ENCODE results near the gene SEMA3B. TPM values are rescaled to one million over a fixed set of nuclear protein-coding genes. Genes with fewer than 3 reads are reported as not detected.

The SEMA3B gene
- total RNA-seq, 1 experiment from 2014 or later: 6.4 TPM

GRCh38 chr3:50326182-50326541 is 57.2 kb downstream of the SEMA3B start:
- Histone ChIP-seq H3K4me1 (ENCODE audit: insufficient read depth, low read length) (peaks cover 6% of the 10 kb centered on the region; the same call in 1 of the 2 replicates), H2AFZ (ENCODE audit: low read length) (no peak overlapping the region), H2BK12ac (ENCODE audit: insufficient read length, low read depth, low read length) (no peak overlapping the region), H3K9me3 (ENCODE audit: control insufficient read depth, low read depth, low read length) (no peaks in the 10 kb centered on the region), H3K4ac (ENCODE audit: low read depth, low read length) (no peak overlapping the region), H4K8ac (replicated peaks; ENCODE audit: insufficient read length, low read depth, low read length) (no peak overlapping the region), H2BK15ac (ENCODE audit: low read depth, low read length) (no peak overlapping the region), H3K4me2 (ENCODE audit: insufficient read depth, insufficient read length, low read length) (no peak overlapping the region), H3K27me3 (ENCODE audit: insufficient read depth, low read length) (no peaks in the 10 kb centered on the region), H2AK5ac (ENCODE audit: insufficient read length, low read length) (no peak overlapping the region), H2BK20ac (ENCODE audit: low read depth, low read length, poor library complexity, severe bottlenecking) (no peak overlapping the region), H2BK5ac (ENCODE audit: insufficient read length, low read length) (no peak overlapping the region), H4K5ac (ENCODE audit: insufficient read length, low read depth, low read length) (no peak overlapping the region), H2BK120ac (ENCODE audit: low read depth, low read length, poor library complexity, severe bottlenecking) (no peak overlapping the region), H3K23me2 (ENCODE audit: insufficient read length, low read depth, low read length, poor library complexity, severe bottlenecking) (peaks cover 21% of the 10 kb centered on the region), H4K20me1 (ENCODE audit: control insufficient read depth, insufficient read depth, insufficient read length) (no peaks in the 10 kb centered on the region), H3K18ac (ENCODE audit: insufficient read length, low read depth, low read length) (no peak overlapping the region), H3K56ac (ENCODE audit: insufficient read length, low read depth, low read length) (no peak overlapping the region), H3K9ac (ENCODE audit: extremely low read depth, insufficient read length, low read length) (no peak overlapping the region), H3K79me1 (ENCODE audit: insufficient read depth, low read depth, low read length, poor library complexity, severe bottlenecking) (peaks cover 6% of the 10 kb centered on the region), H3K79me2 (ENCODE audit: insufficient read depth, low read length) (peaks cover 4% of the 10 kb centered on the region; the same call in 1 of the 2 replicates), H3K14ac (ENCODE audit: insufficient read depth, low read length) (no peak overlapping the region), H3K27ac (ENCODE audit: insufficient read length, low read depth, low read length) (no peak overlapping the region), H3T11ph (ENCODE audit: low read length) (no peak overlapping the region), H3K23ac (ENCODE audit: insufficient read length, low read depth, low read length) (no peak overlapping the region), H4K91ac (ENCODE audit: insufficient read length, low read depth, low read length) (no peak overlapping the region)
- Mint-ChIP-seq H3K4me1 (peaks cover 15 to 31% of the 10 kb centered on the region in 2 experiments), H3K27me3 (ENCODE audit: low read depth) (no peaks in the 10 kb centered on the region; the same call in 1 of the 2 replicates), H3K36me3 (ENCODE audit: insufficient read depth in 1 of 3, low read depth in 3 of 3) (peaks cover 21 to 44% (median 28%) of the 10 kb centered on the region in 3 experiments; a peak in 6 of 7 replicates), H3K27ac (no peak overlapping the region), H3K9me3 (no peaks in the 10 kb centered on the region), H3K4me3 (peak overlapping the region; percentile 88 to 96; a peak in 4 of 5 replicates)
- WGBS (ENCODE audit: extremely low coverage, insufficient read length, low lambda C conversion rate): no CpG with 5 or more reads among the region's 8 CpGs
- no peak for TF ChIP-seq CTCF (conservative IDR thresholded peaks at IDR 0.05)
- DNase-seq: no peak
